Stomach (tissue), 4 donors: ENCODE results near the gene ZMIZ1.

Experiments used
- CTCF ChIP-seq, 7 experiments: fragments of 450-650 bp in 4 of 7; fragments of 200-600 bp in 3 of 7; sonication (generic) in 3 of 7; IDR thresholded peaks; one replicate each; pipeline ENCODE4 v1.5.1; 2016 to 2019; ENCODE audit warnings: antibody characterized with exemption in 7 of 7, control low read depth in 2 of 7, mild to moderate bottlenecking in 1 of 7
- EP300 ChIP-seq: sonication (generic); formaldehyde crosslinking; IDR thresholded peaks from one replicate; pipeline ENCODE4 v1.6.1; 2017; ENCODE audit warnings: antibody characterized with exemption
- POLR2A ChIP-seq, 4 donors: fragments of 450-650 bp; IDR thresholded peaks; one replicate each; pipeline ENCODE4 v1.6.1; 2016; ENCODE audit warnings: antibody characterized with exemption in 4 of 4, control low read depth in 2 of 4, mild to moderate bottlenecking in 1 of 4, moderate library complexity in 1 of 4
- POLR2AphosphoS5 ChIP-seq, 3 donors: sonication (generic); formaldehyde crosslinking; IDR thresholded peaks; one replicate each; pipeline ENCODE4 v1.6.1; 2016; ENCODE audit warnings: antibody characterized with exemption in 3 of 3

- TF ChIP-seq CTCF (IDR thresholded peaks at IDR 0.05) (no peak), POLR2A (IDR thresholded peaks at IDR 0.05) (no peak), EP300 (no peak), POLR2AphosphoS5 (IDR thresholded peaks at IDR 0.05) (no peak)
These were observed 257.8 kb downstream of the ZMIZ1 start for GRCh38 chr10:79326361-79327089.
